Astrocyte of the cerebellum (primary cell): ENCODE measurements around the gene RNASE8.
A peak's percentile ranks its signal among the peaks of the same experiment; 100 is the strongest.
"Not testable (repeated sequence)": the region's sequence is repeated elsewhere in the genome, so short reads cannot be mapped to it uniquely, and the experiment has no call there.

Source experiments
- DNase-seq: peaks from one replicate; pipeline ENCODE4 v3.0.0-alpha.2; 2011; ENCODE audit warnings: low read depth
- H3K4me3 ChIP-seq: 2 replicates; pipeline ENCODE4 v1.5.1; 2011; ENCODE audit warnings: mild to moderate bottlenecking, low read depth, low read length, moderate library complexity
- in situ Hi-C: cut with HindIII; loops from 2 replicates; pipeline ENCODE4 v1.10.0; 2017; ENCODE audit warnings: low sequenced_read_pairs
- TF ChIP-seq, protein P1 (sequence below): IDR thresholded peaks from 2 replicates; pipeline ENCODE4 v1.5.1; 2012; ENCODE audit warnings: low read length, low read depth, moderate library complexity, mild to moderate bottlenecking; ENCODE audit errors: missing control alignments

Gene RNASE8, protein sequence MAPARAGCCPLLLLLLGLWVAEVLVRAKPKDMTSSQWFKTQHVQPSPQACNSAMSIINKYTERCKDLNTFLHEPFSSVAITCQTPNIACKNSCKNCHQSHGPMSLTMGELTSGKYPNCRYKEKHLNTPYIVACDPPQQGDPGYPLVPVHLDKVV

DNA sequence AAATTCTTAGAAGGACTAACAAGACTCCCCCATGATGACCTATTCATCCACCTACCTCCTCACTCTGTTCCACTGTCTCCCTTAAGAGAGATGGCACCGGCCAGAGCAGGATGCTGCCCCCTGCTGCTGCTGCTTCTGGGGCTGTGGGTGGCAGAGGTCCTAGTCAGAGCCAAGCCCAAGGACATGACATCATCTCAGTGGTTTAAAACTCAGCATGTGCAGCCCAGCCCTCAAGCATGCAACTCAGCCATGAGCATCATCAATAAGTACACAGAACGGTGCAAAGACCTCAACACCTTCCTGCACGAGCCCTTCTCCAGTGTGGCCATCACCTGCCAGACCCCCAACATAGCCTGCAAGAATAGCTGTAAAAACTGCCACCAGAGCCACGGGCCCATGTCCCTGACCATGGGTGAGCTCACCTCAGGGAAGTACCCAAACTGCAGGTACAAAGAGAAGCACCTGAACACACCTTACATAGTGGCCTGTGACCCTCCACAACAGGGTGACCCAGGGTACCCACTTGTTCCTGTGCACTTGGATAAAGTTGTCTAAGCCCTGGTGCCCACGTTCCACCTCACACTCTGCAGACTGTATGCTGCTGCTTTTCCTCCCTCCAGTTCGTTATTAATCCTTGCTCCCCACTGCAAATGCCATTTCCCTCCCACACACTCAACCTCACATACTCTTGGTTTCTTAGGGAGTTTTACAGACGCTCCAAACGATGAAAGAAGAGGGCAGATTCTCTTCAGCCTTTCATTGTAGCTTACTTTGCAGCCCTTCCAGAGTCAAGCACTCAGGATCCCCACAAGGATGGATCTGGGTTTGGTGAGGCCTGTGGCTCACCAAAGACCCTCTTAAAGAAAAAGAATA, at the start of gene RNASE8:
Gene RNASE8, plus strand, starts transcription at position 20 of the 873 bp plus-strand sequence. Its CDS starts 71 bp downstream, at position 91.
- DNase-seq, result no peak
- no peak within 1 kb of the TSS for H3K4me3 ChIP-seq
- in situ Hi-C loops, result no loop called here
- TF ChIP-seq, protein P1, sequence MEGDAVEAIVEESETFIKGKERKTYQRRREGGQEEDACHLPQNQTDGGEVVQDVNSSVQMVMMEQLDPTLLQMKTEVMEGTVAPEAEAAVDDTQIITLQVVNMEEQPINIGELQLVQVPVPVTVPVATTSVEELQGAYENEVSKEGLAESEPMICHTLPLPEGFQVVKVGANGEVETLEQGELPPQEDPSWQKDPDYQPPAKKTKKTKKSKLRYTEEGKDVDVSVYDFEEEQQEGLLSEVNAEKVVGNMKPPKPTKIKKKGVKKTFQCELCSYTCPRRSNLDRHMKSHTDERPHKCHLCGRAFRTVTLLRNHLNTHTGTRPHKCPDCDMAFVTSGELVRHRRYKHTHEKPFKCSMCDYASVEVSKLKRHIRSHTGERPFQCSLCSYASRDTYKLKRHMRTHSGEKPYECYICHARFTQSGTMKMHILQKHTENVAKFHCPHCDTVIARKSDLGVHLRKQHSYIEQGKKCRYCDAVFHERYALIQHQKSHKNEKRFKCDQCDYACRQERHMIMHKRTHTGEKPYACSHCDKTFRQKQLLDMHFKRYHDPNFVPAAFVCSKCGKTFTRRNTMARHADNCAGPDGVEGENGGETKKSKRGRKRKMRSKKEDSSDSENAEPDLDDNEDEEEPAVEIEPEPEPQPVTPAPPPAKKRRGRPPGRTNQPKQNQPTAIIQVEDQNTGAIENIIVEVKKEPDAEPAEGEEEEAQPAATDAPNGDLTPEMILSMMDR, result no peak

DNA sequence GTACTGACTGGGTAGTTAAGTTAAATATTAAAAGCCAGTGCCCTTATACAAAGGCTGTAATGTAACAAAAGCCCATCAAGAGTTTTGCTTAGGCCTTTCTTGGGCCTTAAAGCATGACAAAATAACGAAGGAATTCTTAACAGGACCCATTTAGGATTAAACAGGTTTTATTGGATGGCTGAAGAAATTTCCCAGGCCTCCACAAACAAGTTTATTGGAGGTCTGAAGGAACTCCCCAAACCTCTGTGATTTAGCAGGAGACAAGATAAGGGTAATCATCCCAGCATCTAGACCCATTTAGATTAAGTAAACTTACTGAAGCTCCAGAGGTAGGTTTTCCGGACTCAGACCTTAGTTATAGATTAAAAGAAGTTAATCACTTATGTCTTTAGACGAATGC, 47.9 kb upstream of the RNASE8 start:
- H3K4me3 ChIP-seq, in situ Hi-C loops, DNase-seq: not testable (repeated sequence)

DNA sequence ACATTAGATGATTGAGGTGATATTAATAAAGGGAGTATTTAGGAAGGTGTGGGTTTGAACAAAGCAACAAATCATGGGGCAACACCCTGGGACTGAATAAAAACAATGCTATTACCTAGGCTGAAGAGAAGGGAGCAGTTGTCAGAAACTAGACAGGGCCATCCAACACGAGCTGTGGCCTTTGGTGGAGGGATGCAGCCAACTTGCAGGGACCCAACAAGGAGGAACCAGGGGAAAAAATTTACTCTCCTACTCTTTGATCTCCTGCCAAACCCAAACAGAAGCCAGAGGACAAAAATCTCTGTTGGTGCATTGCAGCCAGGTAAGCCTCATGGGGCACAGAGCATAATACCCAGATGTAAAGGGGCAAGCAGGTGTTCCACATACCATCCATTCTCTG, 46.5 kb upstream of the RNASE8 start:
- in situ Hi-C loops, result no loop called here
- TF ChIP-seq, protein P1, result no peak
- no peak for DNase-seq
- no peak overlapping the region for H3K4me3 ChIP-seq

DNA sequence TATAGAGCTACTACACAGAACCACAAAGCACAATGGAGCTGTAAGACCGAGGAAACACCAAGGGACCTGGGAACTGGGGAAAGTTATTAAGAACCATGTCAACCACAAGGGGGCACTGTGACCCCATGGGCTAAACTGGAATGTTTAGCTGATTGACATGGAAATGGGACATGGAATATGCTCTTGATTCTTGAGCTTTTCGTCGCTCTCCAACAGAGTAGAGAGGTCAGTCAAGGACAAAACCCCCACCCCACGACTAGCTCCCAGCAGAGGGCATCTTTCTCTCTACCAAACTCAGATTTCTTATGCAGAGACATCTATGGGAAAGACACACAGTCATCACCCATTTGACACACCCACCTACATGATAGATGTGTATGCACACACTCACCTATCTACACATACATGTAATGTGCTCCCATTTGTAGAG, 42.8 kb upstream of the RNASE8 start:
- H3K4me3 ChIP-seq, result no peak overlapping the region
- peak; percentile 76 for DNase-seq
- TF ChIP-seq, protein P1, result peak; percentile 92
- in situ Hi-C loops, result no loop called here

DNA sequence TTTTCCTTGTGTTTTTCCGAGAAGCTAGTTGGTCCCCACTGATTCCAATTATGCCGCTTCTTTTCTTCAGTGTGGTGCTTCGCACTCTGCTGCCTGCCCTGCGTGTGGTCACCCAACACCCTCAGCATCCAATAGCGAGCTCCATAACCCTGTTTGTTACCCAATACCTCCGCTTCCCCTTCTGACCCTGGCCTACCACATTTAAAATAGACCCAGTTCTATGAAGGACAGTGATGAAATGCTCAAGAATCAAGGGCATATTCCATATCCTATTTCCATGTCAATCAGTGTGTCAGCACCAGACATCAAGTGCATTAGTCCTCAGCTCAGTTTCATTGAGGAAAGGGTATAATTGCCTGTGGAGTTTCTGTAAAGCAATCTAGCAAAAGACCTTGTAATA, 42.3 kb upstream of the RNASE8 start:
- H3K4me3 ChIP-seq, result no peak overlapping the region
- TF ChIP-seq, protein P1, result no peak
- DNase-seq, result no peak
- in situ Hi-C loops, result no loop called here

DNA sequence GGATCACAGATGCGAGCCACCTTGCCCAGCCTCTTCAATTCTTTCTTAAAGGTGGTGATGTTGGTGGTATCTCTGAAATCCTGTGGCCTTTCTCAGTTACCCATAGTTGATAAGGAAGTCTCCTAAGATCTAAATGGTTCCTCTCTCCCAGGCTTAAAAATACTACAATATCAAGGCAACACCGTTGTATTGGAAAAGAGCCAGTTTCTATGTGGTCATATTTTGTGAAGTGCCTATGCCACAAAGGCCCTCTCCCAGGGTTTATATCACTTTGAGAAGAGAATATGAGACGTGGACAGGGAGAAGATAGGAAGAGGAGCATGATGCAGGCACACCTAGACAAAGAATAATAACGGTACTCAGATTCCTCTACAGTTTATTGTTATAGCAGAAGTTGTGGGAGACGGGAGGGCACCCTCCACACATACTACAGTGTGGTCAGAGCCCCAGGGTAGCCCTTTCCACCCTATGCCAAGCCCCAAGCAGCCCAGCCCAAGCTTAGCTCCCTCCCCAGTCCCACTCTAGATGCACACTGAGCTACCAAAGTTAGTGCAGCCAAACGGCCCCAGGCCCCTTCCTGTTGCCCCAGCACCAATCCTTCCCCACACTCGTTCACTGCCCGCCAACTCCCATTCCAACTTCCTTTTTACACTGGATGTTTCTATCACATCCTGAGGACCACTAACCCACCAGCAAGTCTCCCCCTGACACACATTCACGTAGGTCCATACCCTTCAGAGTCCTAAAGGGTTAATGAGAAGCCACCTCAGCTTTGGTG, 41.0 kb upstream of the RNASE8 start:
- no peak for DNase-seq
- in situ Hi-C loops, result no loop called here
- H3K4me3 ChIP-seq, result no peak overlapping the region
- TF ChIP-seq, protein P1, result no peak
